BE2C (cell line): ENCODE data around the gene ENTPD2.

Experiments used
- DNase-seq: peaks from one replicate; pipeline ENCODE4 v3.0.0-alpha.2; 2020
- H3K27me3 ChIP-seq: fragments of 250-450 bp; sonication (Bioruptor Pico); 2 replicates; pipeline ENCODE4 v1.5.1; 2020; ENCODE audit warnings: mild to moderate bottlenecking
- H3K36me3 ChIP-seq: fragments of 250-450 bp; sonication (Bioruptor Pico); 2 replicates; pipeline ENCODE4 v1.5.1; 2020; ENCODE audit warnings: mild to moderate bottlenecking
- H3K4me1 ChIP-seq: fragments of 250-450 bp; sonication (Bioruptor Pico); 2 replicates; pipeline ENCODE4 v1.5.1; 2020
- H3K4me3 ChIP-seq: 2 replicates; pipeline ENCODE4 v1.5.1; 2011; ENCODE audit warnings: low read depth, low read length
- H3K9me3 ChIP-seq: fragments of 250-450 bp; sonication (Bioruptor Pico); 2 replicates; pipeline ENCODE4 v1.5.1; 2020
- CTCF ChIP-seq: IDR thresholded peaks from 2 replicates; pipeline ENCODE4 v1.5.1; 2012; ENCODE audit warnings: mild to moderate bottlenecking, low read depth, low read length

ENTPD2 gene

GRCh38 chr9:137070201-137070905 lies 16.5 kb upstream of the ENTPD2 start, which contains the start of gene SAPCD2:
Gene SAPCD2 (minus strand): TSS chr9:137070557. CDS start chr9:137070460, 97 bp downstream.
- no peak for TF ChIP-seq CTCF
- Histone ChIP-seq H3K36me3 (peaks cover 19% of the 10 kb centered on the region), H3K27me3 (no peaks in the 10 kb centered on the region), H3K4me1 (peaks cover 20% of the 10 kb centered on the region), H3K9me3 (no peaks in the 10 kb centered on the region), H3K4me3 (peak within 1 kb of the TSS; percentile 74)
- peak; percentile 95 for DNase-seq

DNA sequence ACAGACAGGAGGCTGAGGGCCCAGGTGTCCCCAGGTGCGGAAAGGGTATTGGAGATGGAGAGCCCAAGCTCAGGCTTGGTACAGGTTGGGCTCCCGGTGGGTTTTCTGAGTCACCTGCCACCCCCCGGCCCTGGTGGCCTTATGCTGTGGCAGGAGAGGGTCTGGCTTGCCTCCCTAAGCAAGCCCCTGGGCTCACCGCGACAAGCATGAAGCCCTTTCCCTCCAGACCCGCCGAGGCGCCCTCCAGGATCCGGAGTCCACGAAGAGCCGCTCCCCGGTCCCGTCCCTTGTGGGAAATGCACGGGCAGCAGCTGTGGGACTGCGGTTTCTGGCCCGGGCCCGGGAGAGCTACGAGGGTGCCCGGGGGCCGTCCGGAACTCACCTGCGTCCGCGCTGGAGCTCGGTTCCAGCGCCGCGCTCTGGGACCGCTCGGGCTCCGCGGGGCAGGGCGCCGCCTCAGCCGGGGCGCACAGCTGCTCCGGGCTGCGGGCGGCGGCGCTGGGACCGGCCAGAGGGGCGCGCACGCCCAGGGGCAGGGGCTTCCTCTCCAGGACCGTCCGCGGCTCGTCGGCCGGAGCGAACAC lies 15.7 kb upstream of the ENTPD2 start:
- peak; percentile 33 for DNase-seq
- H3K4me1 ChIP-seq: peaks cover 20% of the 10 kb centered on the region
- no peaks in the 10 kb centered on the region for H3K9me3 ChIP-seq
- peaks cover 27% of the 10 kb centered on the region for H3K36me3 ChIP-seq
- TF ChIP-seq CTCF: no peak
- no peaks in the 10 kb centered on the region for H3K27me3 ChIP-seq
- peak overlapping the region; percentile 74 for H3K4me3 ChIP-seq

DNA sequence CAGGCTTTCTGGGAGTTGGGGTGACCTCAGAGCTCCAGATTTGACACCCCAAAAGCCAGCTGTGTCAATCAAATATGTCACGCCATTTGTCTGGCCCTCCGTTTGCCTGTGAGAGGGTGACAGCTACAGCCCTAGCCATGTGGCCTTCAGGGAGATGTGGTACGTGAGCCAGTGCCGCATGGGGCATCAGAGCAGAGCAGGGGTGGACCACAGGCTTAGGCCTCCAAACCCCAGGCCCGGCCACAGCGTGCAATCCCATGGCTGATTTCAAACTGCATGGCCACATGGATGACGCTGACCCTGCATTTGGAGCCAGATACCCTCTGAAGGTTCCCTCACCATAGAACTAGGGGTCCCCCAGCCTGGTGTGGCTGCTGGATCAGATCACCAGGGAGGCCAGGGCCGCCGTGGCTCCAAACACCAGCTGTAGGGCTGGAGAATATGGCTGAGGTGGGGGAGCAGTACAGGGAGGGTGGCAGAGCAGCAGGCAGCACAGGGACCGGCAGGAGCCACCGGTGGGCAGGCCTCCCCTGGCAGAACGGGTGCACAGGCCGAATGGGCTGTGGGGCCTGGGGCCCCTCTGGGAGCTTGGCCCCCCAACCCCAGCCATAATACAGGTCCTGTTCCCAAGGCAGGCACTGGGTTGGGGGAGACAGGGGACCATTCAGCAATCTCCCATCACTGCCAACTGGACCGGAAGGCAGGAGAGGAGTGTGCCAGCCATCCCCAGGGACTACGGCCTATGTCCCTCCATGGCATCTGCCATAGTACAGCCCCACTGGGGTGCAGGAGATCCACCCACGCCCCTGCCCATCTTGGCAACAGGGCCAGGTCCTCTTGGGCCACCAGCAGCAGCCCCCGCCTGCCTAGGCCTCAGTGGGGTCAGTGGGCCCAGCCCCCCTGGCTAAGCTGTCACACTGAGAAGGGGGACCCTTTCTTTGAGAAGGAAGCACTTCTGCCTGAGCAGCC lies 15.0 kb upstream of the ENTPD2 start:
- Histone ChIP-seq H3K4me3 (peak overlapping the region; percentile 74), H3K27me3 (no peaks in the 10 kb centered on the region), H3K9me3 (no peaks in the 10 kb centered on the region), H3K36me3 (peaks cover 35% of the 10 kb centered on the region), H3K4me1 (peaks cover 20% of the 10 kb centered on the region)
- DNase-seq: peak; percentile 37
- no peak for TF ChIP-seq CTCF

- Histone ChIP-seq H3K36me3 (peaks cover 39% of the 10 kb centered on the region), H3K4me3 (peak overlapping the region; percentile 74), H3K4me1 (peaks cover 20% of the 10 kb centered on the region), H3K27me3 (no peaks in the 10 kb centered on the region), H3K9me3 (no peaks in the 10 kb centered on the region)
- DNase-seq: peak; percentile 85
- TF ChIP-seq CTCF: peak; percentile 79
Measured at GRCh38 chr9:137067860-137068538, 14.1 kb upstream of the ENTPD2 start.

GRCh38 chr9:137066096-137066861 lies 12.4 kb upstream of the ENTPD2 start:
- H3K4me3 ChIP-seq: no peak overlapping the region
- H3K36me3 ChIP-seq: peaks cover 39% of the 10 kb centered on the region
- no peaks in the 10 kb centered on the region for H3K9me3 ChIP-seq
- H3K4me1 ChIP-seq: peaks cover 12% of the 10 kb centered on the region
- H3K27me3 ChIP-seq: no peaks in the 10 kb centered on the region
- no peak for TF ChIP-seq CTCF
- no peak for DNase-seq
